ENCODE measurements around the gene KIAA1210.

The KIAA1210 gene

DNA sequence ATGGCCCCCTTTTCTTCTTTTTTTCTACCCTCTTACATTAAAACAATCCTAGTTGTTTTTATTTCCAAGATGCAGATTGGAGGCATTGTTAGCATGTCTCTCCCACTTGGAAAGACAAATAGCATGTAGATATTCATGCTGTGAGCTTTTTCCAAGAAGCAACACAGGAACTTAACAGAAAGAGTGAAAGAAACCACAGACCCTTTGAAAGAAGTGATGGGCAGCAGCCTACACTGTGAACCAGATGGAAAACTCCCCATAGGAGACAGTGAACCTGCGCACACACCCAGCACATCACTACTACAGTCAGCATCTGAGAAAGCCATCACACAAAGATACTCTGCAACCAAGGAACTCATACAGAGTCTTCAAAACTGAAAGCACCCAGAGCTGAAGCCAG is 37.0 kb downstream of the KIAA1210 start:
- DNase-seq: no peak

DNA sequence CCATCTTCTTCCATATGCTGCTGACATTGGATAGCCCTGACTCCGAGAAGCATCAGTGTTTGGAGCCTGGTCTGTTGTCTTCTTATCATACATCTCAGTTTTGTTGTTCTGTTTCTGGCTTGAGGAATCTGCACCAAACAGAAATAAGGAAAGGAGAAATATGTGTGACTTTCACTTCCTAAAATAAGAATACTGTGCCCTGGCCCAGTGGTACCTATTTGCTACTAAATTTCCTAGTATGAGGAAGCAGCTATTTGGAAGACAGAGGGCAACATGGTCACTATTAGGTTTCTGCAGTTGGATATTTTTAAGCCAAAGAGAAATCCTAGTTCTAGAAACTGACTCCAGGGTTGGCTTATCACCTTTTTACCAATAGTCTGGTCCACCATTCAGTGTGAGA is 38.0 kb downstream of the KIAA1210 start:
- no peak for DNase-seq

- no peak for DNase-seq
These were observed 40.5 kb downstream of the KIAA1210 start for GRCh38 chrX:119087121-119087520.

GRCh38 chrX:119084766-119085165 is 42.8 kb downstream of the KIAA1210 start:
- DNase-seq: no peak

DNA sequence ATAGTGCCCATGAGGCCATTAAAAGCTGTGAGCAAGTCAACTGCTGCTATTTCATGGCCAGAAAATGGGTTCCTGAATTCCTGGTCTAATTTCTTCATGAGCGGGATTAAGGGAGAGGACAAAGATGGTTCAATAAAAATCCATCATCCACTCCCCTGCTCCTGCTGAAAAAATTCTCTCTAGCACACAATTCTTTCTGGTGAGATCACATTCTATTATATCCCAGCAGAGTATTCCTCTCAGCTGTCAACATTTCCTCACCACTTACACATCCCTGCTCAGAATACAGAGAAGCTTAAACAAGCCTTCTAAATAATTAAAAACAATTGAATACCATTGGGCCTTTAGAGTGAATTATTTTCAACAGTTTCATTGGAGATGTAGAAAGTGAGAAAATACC is 45.3 kb downstream of the KIAA1210 start:
- DNase-seq: no peak

DNA sequence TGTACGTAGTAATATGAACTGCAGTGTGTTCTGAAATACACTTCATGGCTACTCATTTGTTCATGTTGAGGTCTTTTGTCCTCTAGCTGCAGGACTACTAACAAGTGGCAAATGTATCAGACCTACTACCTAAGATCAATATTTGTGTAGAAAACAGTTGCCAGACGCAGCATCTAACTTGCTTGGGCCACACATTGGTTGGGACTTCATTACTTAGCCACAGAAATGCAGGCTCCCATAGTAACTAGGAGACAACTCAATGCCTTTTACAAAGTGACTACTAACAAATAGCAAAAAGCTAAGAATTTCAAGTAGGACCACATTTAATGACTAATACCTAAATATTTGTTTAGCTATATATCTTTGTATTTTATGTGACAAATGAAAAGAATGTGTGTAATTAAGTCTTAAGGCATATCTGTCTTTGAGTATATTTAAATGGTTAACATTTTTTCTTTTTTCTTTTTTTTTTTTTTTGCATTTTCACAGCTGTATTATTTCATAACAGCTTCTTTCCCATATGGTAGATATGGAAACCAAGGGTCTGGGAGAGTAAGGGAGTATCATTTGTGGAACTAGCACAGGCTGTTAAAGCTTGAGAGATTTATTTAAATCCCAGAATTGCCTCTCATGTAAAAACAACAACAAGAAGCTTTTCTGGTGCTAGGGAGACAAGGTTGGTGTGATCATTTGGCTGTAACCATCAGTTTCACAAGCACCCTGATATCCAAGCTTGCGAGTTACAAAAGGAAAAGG is 52.2 kb downstream of the KIAA1210 start:
- DNase-seq: no peak

- DNase-seq: no peak
These were observed 53.7 kb downstream of the KIAA1210 start for GRCh38 chrX:119073911-119074310.

DNA sequence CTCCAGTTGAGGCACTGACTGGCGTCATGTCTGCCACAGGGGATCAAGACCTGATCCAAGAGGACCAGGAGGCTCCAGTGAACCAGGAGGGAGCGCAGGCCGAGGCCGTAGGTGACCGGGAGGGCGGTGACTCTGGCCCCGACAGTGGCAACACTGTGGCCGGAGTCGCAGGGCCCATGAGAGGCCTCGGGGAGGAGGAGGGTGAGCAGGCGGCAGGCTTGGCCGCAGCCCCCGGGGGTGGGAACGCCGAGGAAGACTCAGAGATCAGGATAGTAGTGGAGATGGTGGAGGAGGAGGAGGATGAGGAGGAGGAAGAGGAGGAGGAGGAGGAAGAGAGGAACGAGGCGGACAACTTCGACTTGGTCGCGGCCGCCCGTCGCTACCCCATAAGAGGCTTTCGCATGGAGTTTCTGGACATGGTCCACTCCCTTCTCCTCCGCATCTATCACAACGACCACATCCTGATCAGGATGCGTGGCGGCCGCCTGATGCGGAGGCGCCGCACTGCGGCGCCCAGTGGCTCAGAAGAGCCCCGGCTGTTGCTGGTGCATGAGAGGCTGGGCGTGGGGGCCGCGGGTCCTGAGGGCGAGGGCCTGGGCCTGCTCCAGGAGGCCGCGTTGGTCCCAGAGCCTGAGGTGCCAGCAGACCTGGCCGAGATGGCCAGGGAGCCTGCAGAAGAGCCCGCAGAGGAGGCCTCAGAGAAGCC is 54.3 kb downstream of the KIAA1210 start:
- no peak for DNase-seq

DNA sequence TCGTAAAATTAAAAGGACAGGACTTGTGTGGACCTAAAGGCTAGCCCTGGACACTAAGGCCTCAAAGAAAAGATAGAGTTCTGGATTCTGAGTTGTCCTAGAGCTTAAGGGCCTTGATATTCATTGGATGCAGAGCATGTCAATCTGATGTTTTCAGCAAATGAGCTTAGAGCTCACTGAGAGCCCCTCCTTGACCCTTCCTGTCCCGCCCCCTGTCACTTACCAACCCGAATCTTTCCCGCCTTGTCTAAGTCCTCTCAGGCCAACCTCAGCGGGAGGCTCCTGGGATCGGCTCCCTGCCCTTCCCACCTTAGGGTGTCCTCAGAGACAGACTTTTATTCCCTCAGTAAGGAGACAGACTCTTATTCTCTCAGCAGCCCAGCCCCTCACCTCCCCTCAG is 54.9 kb downstream of the KIAA1210 start, which contains the start of gene CT47C1:
CT47C1 (plus strand) TSS at position 250 of the 400 bp plus-strand sequence. CDS start 233 bp downstream, outside the sequence.
- no peak for DNase-seq

DNA sequence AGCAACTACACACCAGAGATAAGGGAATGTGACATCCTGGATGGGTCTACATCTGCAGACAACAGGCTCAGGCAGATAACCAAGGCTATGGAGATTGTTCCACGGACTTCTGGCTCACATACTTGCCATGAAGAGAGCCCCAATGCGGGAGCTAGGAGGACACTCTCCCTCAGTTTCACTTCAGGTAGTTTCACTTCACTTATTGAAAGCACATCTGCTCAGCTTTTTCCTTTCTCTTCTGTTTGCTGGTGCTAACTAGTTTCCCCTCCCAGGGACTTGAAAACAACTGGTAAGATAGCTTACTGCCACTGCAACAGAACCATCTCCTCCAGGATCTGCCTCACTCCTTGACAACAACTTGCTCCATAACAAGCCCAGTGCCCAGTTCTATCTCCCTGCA is 56.2 kb downstream of the KIAA1210 start:
- no peak for DNase-seq

DNA sequence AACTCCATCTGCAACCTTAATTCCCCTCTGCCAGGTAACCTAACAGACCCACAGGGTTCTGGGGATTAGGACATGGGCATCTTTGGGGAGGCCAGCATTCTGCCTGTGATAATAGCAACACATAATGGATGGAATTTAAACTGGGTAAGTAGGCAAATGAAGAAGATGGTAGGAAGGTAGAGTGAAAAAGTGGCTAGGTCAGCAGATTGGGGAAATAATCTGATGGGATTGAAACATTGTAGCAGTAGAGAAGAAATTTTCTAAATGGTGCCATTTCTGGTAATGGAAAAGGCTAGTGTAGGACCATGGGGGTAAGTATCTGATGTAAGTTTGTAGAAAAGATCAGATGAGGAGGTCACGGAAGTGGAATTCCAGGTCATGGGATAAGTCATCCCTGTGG is 57.9 kb downstream of the KIAA1210 start:
- DNase-seq: no peak

- no peak for DNase-seq
These were observed 58.5 kb downstream of the KIAA1210 start for GRCh38 chrX:119069128-119069527.

DNA sequence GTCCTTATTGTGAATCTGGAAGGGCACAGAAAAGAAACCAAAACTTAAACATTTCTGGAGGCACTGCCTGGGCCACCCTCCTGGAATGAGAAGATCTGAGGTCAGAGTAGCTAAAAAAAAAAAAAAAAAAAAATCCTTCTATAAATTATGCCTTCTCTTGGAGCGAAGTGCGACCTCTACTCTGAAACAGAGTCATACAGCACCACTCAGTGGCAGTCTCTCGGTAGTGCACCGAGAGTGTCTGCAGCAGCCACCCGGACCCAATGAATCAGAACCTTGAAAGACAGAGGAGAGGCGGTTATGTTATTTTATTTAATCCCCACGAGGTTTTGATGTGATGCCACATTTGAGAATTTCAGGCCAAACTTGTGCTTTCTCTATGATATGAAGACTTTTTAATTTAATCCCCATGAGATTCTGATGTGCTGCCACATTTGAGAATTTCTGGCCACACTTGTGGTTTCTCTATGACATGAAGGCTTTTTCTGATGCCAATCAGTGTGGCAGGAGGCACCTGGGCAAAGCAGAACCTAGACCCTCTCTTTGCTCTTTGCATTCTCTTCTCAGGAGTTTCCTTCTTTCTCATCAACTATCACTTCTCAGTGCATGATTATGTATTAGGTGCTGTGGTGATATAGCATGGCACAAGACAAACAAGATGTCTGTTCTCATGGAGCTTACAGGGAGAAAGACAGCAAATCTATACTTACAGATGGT is 60.4 kb downstream of the KIAA1210 start:
- DNase-seq: peak; percentile 60

DNA sequence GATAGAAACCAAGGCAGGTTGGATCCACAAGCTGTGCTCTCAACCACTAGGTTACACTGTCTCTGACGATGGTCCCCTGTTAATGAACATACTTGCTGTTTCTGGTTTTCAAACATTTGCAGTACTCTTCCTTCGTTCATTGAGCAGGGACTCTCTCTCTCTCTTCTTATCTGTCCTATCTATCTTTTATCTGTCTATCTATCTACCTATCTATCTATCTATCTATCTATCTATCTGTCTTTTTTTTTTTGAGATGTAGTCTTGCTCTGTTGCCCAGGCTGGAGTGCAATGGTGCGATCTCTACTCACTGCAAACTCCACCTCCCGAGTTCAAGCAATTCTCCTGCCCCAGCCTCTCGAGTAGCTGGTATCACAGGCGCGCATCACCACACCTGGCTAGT is 64.2 kb downstream of the KIAA1210 start:
- no peak for DNase-seq

DNA sequence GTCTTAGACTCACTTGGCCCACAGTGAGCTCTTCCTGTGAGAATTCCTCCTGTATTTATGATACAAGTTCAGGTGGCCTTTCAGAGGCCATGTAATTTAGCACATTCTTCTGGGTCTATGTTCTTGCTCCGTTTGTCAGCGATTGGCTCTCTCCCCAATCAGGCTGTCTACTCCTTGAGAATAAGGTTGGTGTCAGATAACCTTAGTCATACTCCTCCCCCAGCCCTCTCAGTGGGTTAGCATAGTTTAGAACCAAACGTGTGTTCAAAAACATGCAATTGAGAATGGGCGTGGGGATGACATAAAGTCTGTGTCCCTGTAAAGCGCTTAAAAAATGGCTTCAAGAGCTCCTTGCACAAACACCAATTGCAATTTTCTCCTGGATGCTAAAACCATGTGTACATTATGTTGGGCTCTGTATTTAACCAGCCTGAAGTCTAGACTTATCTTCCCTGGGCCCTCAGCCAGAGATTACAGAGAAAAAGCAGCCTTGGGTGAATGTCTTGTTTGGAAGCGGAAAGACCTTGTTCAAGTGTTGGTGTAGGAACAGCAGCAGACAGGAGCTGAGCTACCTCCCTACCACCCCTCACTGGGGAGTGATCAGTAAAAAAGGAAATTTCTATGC is 64.8 kb downstream of the KIAA1210 start:
- no peak for DNase-seq

GRCh38 chrX:119055687-119056086 is 71.9 kb downstream of the KIAA1210 start:
- no peak for DNase-seq

- no peak for DNase-seq
These were observed 81.7 kb downstream of the KIAA1210 start for GRCh38 chrX:119045884-119046283.

GRCh38 chrX:119042996-119043395 is 84.6 kb downstream of the KIAA1210 start:
- no peak for DNase-seq

DNA sequence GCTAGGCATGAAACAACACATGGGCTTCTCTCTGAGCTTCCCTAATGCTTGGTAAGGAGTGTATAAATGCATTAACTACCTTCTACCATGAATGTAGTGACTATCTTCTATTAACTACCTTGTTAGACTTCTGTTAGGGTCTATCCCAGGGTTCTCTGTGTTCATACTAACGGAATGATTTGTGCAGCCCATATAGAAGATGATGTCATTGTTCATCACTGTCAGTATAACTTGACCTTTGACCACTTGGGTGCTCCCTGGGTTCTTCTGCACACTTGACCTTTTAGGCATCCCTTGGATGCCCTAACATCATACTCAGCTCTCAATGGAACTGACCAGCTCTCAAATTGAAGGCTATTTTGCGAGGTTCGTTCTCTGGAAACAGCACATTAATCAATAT is 85.6 kb downstream of the KIAA1210 start:
- no peak for DNase-seq

DNA sequence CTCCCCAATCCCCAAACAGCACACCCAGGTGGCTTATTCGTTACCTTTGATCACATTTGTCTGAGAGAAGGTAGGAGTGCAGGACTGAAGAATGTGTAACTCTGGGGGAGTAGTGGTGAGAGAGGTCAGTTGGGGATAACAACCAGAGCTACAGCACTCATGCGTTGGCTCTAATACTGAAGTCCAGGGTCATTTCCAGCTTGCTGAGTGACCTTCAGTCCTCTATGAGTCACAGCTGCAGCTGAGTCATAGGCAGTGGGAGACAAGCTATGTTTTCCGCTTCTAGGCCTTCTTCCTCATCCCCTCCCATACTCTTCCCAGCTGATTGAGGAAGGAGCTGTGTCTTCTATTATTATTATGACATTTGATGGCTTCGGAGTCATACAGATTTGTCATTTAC is 86.4 kb downstream of the KIAA1210 start:
- no peak for DNase-seq

GRCh38 chrX:119040432-119040831 is 87.2 kb downstream of the KIAA1210 start:
- no peak for DNase-seq

DNA sequence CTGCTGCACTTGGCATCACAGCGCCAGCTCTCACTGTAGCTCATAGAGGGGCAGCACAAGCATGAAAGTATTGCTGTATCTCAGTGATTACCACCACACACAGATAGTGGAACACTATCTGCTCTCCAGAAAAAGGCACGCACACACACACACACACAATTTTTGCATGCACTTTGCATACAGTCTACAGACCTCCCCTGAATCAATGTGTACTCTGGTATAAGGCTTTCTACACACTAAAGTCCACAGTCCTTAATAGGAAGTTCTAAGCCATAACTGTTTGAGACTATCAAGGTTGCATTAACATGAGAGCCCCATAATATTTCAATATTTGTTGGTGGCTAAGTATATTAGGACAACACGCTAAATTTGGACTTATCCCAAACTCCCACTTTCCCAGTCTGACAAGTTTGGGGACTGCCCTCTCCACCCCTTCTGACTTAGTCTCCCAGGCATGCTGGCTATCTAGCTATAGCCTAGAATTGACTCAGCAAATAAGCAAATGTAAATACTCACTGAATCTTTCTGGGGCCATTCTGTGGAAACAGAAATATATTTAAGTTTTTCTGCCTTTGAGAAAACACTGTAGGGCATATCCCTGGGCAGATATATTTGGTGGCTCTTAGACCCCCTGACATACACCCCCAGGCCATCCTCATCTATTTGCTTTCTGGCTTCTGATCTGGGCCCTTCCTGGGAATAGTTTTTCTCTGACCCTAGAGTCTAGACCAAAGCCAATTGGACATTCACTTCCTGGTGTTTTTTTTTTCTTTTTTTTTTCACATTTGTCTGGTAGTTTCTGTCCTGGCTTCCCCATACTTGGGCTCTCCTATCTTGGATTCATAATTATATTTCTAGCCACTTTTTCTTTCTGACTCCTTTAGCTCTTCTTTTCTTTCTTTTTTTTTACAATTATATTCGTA is 91.2 kb downstream of the KIAA1210 start:
- DNase-seq: no peak
